Ovary (tissue), 9 donors: ENCODE measurements around the gene RGS17. TPM values are rescaled to one million over a fixed set of nuclear protein-coding genes. Genes with fewer than 3 reads are reported as not detected.

Source experiments
- DNase-seq, 5 donors: peaks; one replicate each; pipeline ENCODE4 v3.0.0-alpha.2; 2019 to 2020
- H3K27ac ChIP-seq, 2 donors: fragments of 200-600 bp; one replicate each; pipeline versions ENCODE4 v1.5.1 to v1.8.0; 2019 to 2022
- H3K27me3 ChIP-seq: fragments of 200-600 bp; one replicate; pipeline ENCODE4 v1.8.0; 2022
- H3K36me3 ChIP-seq: fragments of 200-600 bp; sonication (generic); one replicate; pipeline ENCODE4 v1.5.1; 2019
- H3K4me1 ChIP-seq: one replicate; pipeline ENCODE4 v1.8.1; 2013; ENCODE audit warnings: mild to moderate bottlenecking, moderate library complexity; ENCODE audit not compliant: insufficient read depth
- H3K4me3 ChIP-seq: fragments of 200-600 bp; sonication (generic); one replicate; pipeline ENCODE4 v1.5.1; 2017
- H3K9me3 ChIP-seq, 2 donors: fragments of 200-600 bp in 1 of 2; sonication (generic) in 1 of 2; one replicate each; pipeline versions ENCODE4 v1.5.1 to v1.8.1; 2013 to 2019; ENCODE audit warnings: mild to moderate bottlenecking in 1 of 2, moderate library complexity in 1 of 2
- CTCF ChIP-seq, 3 donors: fragments of 450-650 bp in 2 of 3; fragments of 200-600 bp in 1 of 3; IDR thresholded peaks; one replicate each; pipeline versions ENCODE4 v1.5.1 to v1.8.0; 2016 to 2022; ENCODE audit warnings: antibody characterized with exemption in 3 of 3, mild to moderate bottlenecking in 1 of 3
- EP300 ChIP-seq: sonication (generic); formaldehyde crosslinking; IDR thresholded peaks from one replicate; pipeline ENCODE4 v1.6.1; 2017; ENCODE audit warnings: antibody characterized with exemption
- POLR2A ChIP-seq: fragments of 450-650 bp; IDR thresholded peaks from one replicate; pipeline ENCODE4 v1.6.1; 2017; ENCODE audit warnings: antibody characterized with exemption, mild to moderate bottlenecking, moderate library complexity
- WGBS, 3 donors: extraction: QIAGEN DNeasy Blood & Tissue Kit in 1 of 3; methylation state at CpG; one replicate each; pipeline versions ENCODE4 v1.1.5 to v1.1.7; 2013 to 2017; 5-methylcytosine and 5-hydroxymethylcytosine counted together
- intact Hi-C, 4 donors: fragments of 100-400 bp; cut with DNase I; formaldehyde crosslinking; loops; one replicate each; pipeline versions ENCODE4 v1.11.0 to v1.15.1; 2022 to 2023
- polyA plus RNA-seq, 2 donors: library from polyadenylated mRNA; stranded (reverse); fragments of 200-250 nt in 1 of 2; fragments of 350-450 nt in 1 of 2; fragmentation: Illumina TruSeq in 1 of 2; extraction: RNeasy Lipid Tissue Mini Kit (QIAGEN cat#74804) in 1 of 2; gene quantifications; one replicate each; pipeline ENCODE4 v1.2.3, GENCODE V29; 2013 to 2014
- small RNA-seq: library from RNA; depleted of rRNA; stranded (forward); fragments of <200 nt; gene quantifications from one replicate; pipeline ENCODE3, GENCODE V24; 2016
- total RNA-seq, 7 donors: library from RNA; depleted of rRNA in 2 of 7; stranded (reverse); fragments of >200 nt in 2 of 7; fragmentation: NEBNext Ultra II Directional in 3 of 7; extraction: Animal tissue kit (Norgen Biotek cat#: 25700) in 3 of 7; gene quantifications; one replicate each; pipeline versions ENCODE4 v1.1.0 to v1.2.4, GENCODE V29; 2016 to 2023
- donor health status: DM: no; HTN: no; CAD: no; lungs with moderate emphysema.
- donor health status: DM: no; HTN: no; CAD: no.
- donor health status: Bipolar disorder and iron deficiency.
- donor health status: DM: yes; HTN: yes; CAD: no.
- donor health status: DM: no; HTN: no; CAD: no.
- donor health status: DM: yes; HTN: yes; CAD: no.

The RGS17 gene
- total and polyA plus RNA-seq, 9 donors = 0.30 to 0.95 (median 0.46) TPM

GRCh38 chr6:152959333-152959732, 171.7 kb downstream of the RGS17 start:
- no peak overlapping the region for H3K4me3 ChIP-seq
- intact Hi-C loops = no loop called here
- no peaks in the 10 kb centered on the region for H3K9me3 ChIP-seq
- 90 to 94% (median 93%) methylated on average over 24 of the region's 24 CpGs for WGBS, 3 donors
- no peaks in the 10 kb centered on the region for H3K4me1 ChIP-seq
- no peaks in the 10 kb centered on the region for H3K27me3 ChIP-seq
- H3K36me3 ChIP-seq = no peaks in the 10 kb centered on the region
- H3K27ac ChIP-seq = no peak overlapping the region
- no peak for DNase-seq
- TF ChIP-seq EP300 = no peak
- no peak for TF ChIP-seq CTCF (IDR thresholded peaks at IDR 0.05)
- TF ChIP-seq POLR2A = no peak

GRCh38 chr6:152957796-152958195, 173.3 kb downstream of the RGS17 start:
- Histone ChIP-seq H3K4me1 (no peaks in the 10 kb centered on the region), H3K36me3 (no peaks in the 10 kb centered on the region), H3K9me3 (no peaks in the 10 kb centered on the region), H3K27ac (no peak overlapping the region), H3K27me3 (no peaks in the 10 kb centered on the region), H3K4me3 (no peak overlapping the region)
- 66 to 77% (median 71%) methylated on average over 1 of the region's 1 CpG for WGBS, 3 donors
- intact Hi-C loops = no loop called here
- no peak for TF ChIP-seq CTCF (IDR thresholded peaks at IDR 0.05)
- no peak for TF ChIP-seq POLR2A
- DNase-seq = no peak

Small RNAs within 50 kb of the gene (small RNA-seq; reads per million reads assigned to genes)
- gene AL080276.1 (not detected), gene RNA5SP224 (not detected)

Other genes starting within 250 kb of the RGS17 start
- 10 to 100 TPM in 1 of 7 donors, 1 to 10 TPM in 6; 2.9 to 10.4 (median 6.7) TPM for gene FBXO5, start 148.2 kb downstream of the RGS17 start, total RNA-seq
- 1 to 10 TPM; 4.6 to 5.5 TPM for gene FBXO5, start 148.2 kb downstream of the RGS17 start, polyA plus RNA-seq
- 10 to 100 TPM in 5 of 7 donors, 1 to 10 TPM in 2; 8.4 to 18.1 (median 16.2) TPM for gene MTRF1L, start 128.6 kb downstream of the RGS17 start, total RNA-seq
- gene MTRF1L, start 128.6 kb downstream of the RGS17 start, polyA plus RNA-seq = 10 to 100 TPM in 1 of 2 donors, 1 to 10 TPM in 1; 8.8 to 15.6 TPM